RWPE2 (cell line): ENCODE results near the gene TTLL6.

Experiments used
- ATAC-seq: fragments of 200-7000 bp; cut with Tn5 transposase; 3 replicates; pipeline ENCODE4 v1.9.1; 2021; ENCODE audit warnings: low read depth
- DNase-seq: peaks from one replicate; pipeline ENCODE4 v3.0.0-alpha.2; 2020; ENCODE audit warnings: low spot score
- H3K27ac ChIP-seq: fragments of 450-650 bp; 2 replicates; pipeline ENCODE4 v1.5.1; 2017; ENCODE audit warnings: mild to moderate bottlenecking; ENCODE audit not compliant: poor library complexity, severe bottlenecking
- H3K27me3 ChIP-seq: fragments of 250-450 bp; sonication (Bioruptor Pico); 2 replicates; pipeline ENCODE4 v1.5.1; 2021; ENCODE audit warnings: mild to moderate bottlenecking, moderate library complexity; ENCODE audit not compliant: insufficient read depth, poor library complexity, severe bottlenecking
- H3K36me3 ChIP-seq: fragments of 250-450 bp; sonication (Bioruptor Pico); 2 replicates; pipeline ENCODE4 v1.5.1; 2020; ENCODE audit warnings: low read depth, mild to moderate bottlenecking, moderate library complexity
- H3K4me1 ChIP-seq: fragments of 250-450 bp; sonication (Bioruptor Pico); 2 replicates; pipeline ENCODE4 v1.5.1; 2021; ENCODE audit warnings: mild to moderate bottlenecking, moderate library complexity; ENCODE audit not compliant: insufficient read depth, poor library complexity, severe bottlenecking
- H3K4me3 ChIP-seq: fragments of 250-450 bp; sonication (Bioruptor Pico); 2 replicates; pipeline ENCODE4 v1.5.1; 2021; ENCODE audit warnings: mild to moderate bottlenecking, moderate library complexity; ENCODE audit not compliant: severe bottlenecking
- H3K9me3 ChIP-seq: fragments of 250-450 bp; sonication (Bioruptor Pico); 2 replicates; pipeline ENCODE4 v1.5.1; 2021; ENCODE audit warnings: mild to moderate bottlenecking, moderate library complexity; ENCODE audit not compliant: severe bottlenecking
- TF ChIP-seq, protein P1 (sequence below): fragments of 450-650 bp; IDR thresholded peaks from one replicate; pipeline ENCODE4 v1.5.1; 2017; ENCODE audit warnings: mild to moderate bottlenecking, moderate library complexity; ENCODE audit not compliant: poor library complexity, severe bottlenecking

The TTLL6 gene

DNA sequence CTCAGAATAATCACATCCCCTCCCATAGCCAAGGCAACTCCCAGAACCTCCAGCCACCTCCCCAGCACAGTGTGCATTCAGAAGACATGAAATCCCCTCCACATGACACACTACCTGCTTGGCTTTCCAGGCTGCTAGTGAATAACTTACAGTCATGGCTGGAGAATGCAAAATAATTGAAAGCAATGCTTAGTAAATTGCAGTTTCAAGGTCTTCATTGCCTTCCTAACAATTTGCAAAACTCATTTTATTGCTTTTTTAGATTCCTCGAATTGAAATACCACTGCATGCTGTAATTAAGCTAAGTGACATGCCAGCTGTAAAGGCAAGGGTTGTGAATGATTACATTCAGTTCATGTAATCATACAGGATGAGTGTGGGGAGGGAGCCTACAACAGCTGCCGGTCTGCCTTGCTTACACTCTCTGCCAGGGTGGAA is 59.5 kb downstream of the TTLL6 start:
- H3K27me3 ChIP-seq = peaks cover 42% of the 10 kb centered on the region
- no peak overlapping the region for H3K4me3 ChIP-seq
- no peak overlapping the region for H3K27ac ChIP-seq
- no peaks in the 10 kb centered on the region for H3K4me1 ChIP-seq
- no peak for DNase-seq
- ATAC-seq = peak; percentile 35; the same call in 1 of the 3 replicates
- H3K36me3 ChIP-seq = no peaks in the 10 kb centered on the region
- TF ChIP-seq, protein P1, sequence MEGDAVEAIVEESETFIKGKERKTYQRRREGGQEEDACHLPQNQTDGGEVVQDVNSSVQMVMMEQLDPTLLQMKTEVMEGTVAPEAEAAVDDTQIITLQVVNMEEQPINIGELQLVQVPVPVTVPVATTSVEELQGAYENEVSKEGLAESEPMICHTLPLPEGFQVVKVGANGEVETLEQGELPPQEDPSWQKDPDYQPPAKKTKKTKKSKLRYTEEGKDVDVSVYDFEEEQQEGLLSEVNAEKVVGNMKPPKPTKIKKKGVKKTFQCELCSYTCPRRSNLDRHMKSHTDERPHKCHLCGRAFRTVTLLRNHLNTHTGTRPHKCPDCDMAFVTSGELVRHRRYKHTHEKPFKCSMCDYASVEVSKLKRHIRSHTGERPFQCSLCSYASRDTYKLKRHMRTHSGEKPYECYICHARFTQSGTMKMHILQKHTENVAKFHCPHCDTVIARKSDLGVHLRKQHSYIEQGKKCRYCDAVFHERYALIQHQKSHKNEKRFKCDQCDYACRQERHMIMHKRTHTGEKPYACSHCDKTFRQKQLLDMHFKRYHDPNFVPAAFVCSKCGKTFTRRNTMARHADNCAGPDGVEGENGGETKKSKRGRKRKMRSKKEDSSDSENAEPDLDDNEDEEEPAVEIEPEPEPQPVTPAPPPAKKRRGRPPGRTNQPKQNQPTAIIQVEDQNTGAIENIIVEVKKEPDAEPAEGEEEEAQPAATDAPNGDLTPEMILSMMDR = no peak
- peaks cover 2% of the 10 kb centered on the region for H3K9me3 ChIP-seq

DNA sequence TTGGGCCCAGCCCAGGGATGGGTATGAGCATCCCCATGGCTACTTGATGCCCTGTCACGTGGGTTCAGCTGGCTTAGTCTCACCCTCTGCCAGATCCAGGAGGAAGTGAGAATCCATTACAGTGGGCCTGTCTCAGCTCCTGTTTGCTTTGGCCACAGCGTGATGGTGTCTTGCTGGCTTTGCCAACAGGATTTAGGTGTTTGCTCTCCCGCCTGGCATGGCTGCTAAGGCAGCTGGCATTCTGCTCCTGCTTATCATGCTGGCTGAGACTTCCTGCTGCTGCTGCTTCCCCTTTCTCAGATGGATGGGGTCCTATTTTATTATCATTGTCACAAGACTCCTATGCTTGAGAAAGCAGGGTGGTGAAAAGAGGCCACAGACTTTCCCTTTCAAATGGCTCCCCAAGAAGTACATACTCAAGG is 60.2 kb downstream of the TTLL6 start:
- H3K27me3 ChIP-seq = peaks cover 49% of the 10 kb centered on the region
- DNase-seq (no peak), ATAC-seq (no peak)
- no peaks in the 10 kb centered on the region for H3K36me3 ChIP-seq
- peaks cover 2% of the 10 kb centered on the region for H3K9me3 ChIP-seq
- no peak overlapping the region for H3K27ac ChIP-seq
- no peak overlapping the region for H3K4me3 ChIP-seq
- H3K4me1 ChIP-seq = no peaks in the 10 kb centered on the region
- TF ChIP-seq, protein P1 = no peak

DNA sequence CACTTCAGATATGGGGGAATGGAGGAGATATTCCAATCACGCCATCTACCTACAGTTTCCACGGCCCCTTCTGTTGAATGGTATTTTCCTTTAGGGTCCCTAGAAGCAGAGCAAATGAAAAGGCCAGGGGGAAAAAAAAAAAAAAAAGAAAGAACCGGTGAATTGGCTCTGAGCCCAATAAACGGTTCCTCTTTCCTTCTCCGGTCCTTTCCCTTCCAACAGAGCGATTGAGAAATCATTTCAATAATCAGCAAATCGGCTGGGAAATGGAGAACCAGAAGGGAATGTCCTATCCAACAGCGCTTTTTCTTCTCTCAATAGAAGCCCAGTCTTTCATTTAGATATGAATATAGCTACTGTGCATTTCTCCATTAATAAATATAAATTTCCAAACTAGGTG is 61.7 kb downstream of the TTLL6 start:
- Histone ChIP-seq H3K4me1 (no peaks in the 10 kb centered on the region), H3K4me3 (no peak overlapping the region), H3K27ac (no peak overlapping the region), H3K36me3 (no peaks in the 10 kb centered on the region), H3K9me3 (peaks cover 2% of the 10 kb centered on the region), H3K27me3 (peaks cover 63% of the 10 kb centered on the region)
- ATAC-seq = no peak
- no peak for DNase-seq
- TF ChIP-seq, protein P1 = no peak

DNA sequence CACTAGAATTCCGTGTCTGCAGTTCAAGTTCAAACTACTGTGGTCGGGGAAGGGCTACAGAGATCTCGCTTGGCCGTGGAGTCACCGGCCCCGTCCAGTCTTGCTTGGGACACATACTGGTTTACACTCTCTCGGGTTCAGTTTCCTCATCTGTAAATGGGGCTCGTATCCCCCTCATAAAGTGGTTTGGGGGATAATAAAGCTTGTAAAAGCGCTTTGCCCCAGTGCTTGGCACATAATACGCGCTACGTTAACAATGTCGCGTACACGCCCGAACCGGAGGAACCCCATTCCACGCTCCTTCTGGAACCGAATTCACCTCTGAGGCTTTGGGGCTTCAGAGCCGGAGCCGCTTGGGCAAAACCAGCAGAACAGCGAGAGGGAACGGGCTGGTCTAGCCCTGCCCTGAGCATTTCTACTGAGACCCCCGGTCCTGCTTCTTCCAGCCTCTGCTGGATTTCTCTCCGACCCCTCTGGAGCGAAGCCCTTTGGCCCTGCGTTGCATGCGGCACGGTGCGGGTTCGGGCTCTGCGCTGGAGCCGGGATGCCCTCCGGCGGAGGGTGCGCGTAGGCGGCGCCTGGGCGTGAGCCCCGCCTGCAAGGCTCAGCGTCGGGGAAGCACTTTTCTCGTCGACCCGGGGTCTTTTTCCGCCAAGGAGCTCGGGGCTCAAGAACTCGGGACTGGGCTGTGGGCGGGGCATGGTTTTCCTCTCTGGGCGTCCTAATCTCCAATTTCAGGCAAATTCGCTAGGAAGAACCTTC is 62.3 kb downstream of the TTLL6 start:
- peaks cover 2% of the 10 kb centered on the region for H3K9me3 ChIP-seq
- TF ChIP-seq, protein P1 = no peak
- no peak for DNase-seq
- H3K27me3 ChIP-seq = peaks cover 70% of the 10 kb centered on the region
- H3K4me3 ChIP-seq = no peak overlapping the region
- no peaks in the 10 kb centered on the region for H3K4me1 ChIP-seq
- no peak overlapping the region for H3K27ac ChIP-seq
- H3K36me3 ChIP-seq = no peaks in the 10 kb centered on the region
- no peak for ATAC-seq
